Adrenal gland (tissue), 12 donors: Measurements from ENCODE around the gene CHPF. TPM values are rescaled to one million over a fixed set of nuclear protein-coding genes. Genes with fewer than 3 reads are reported as not detected.

Experiments
- DNase-seq, 7 donors: peaks; one replicate each; pipeline ENCODE4 v3.0.0-alpha.2; 2019 to 2020
- H3K27ac ChIP-seq, 5 donors: fragments of 200-600 bp; sonication (generic) in 4 of 5; 1 replicate in 3 of 5; 2 replicates in 2 of 5; pipeline versions ENCODE4 v1.5.1 to v1.8.0; 2016 to 2020; ENCODE audit warnings: mild to moderate bottlenecking in 1 of 5
- H3K27me3 ChIP-seq: fragments of 200-600 bp; 2 replicates; pipeline ENCODE4 v1.8.0; 2021
- H3K36me3 ChIP-seq, 2 donors: fragments of 200-600 bp; replicated peaks in 1 of 2; 1 replicate in 1 of 2; 2 replicates in 1 of 2; pipeline versions ENCODE4 v1.5.1 to v1.8.0; 2018 to 2022
- H3K4me1 ChIP-seq, 2 donors: fragments of 200-600 bp; replicated peaks in 1 of 2; 1 replicate in 1 of 2; 2 replicates in 1 of 2; pipeline versions ENCODE4 v1.5.1 to v1.8.0; 2018 to 2021
- H3K4me3 ChIP-seq, 4 donors: fragments of 200-600 bp; sonication (generic) in 3 of 4; one replicate each; pipeline ENCODE4 v1.5.1; 2016 to 2018
- H3K9me3 ChIP-seq, 3 donors: fragments of 200-600 bp; sonication (generic) in 1 of 3; replicated peaks in 1 of 3; 1 replicate in 2 of 3; 2 replicates in 1 of 3; pipeline versions ENCODE4 v1.5.1 to v1.8.0; 2016 to 2021
- POLR2A ChIP-seq, 2 donors: fragments of 450-650 bp; IDR thresholded peaks; one replicate each; pipeline ENCODE4 v1.6.1; 2017; ENCODE audit warnings: antibody characterized with exemption in 2 of 2, mild to moderate bottlenecking in 2 of 2, moderate library complexity in 1 of 2
- WGBS, 4 donors: extraction: QIAGEN DNeasy Blood & Tissue Kit in 2 of 4; methylation state at CpG; one replicate each; pipeline versions ENCODE4 v1.1.5 to v1.1.7; 2013 to 2017; 5-methylcytosine and 5-hydroxymethylcytosine counted together
- intact Hi-C, 2 donors: fragments of 100-400 bp; cut with DNase I; formaldehyde crosslinking; loops; one replicate each; pipeline versions ENCODE4 v1.14.1 to v1.15.0; 2022 to 2023
- polyA plus RNA-seq, 3 donors: library from polyadenylated mRNA; stranded (reverse); fragments of 200-250 nt in 2 of 3; fragments of 350-450 nt in 1 of 3; fragmentation: Illumina TruSeq in 1 of 3; extraction: RNeasy Lipid Tissue Mini Kit (QIAGEN cat#74804) in 1 of 3; gene quantifications; one replicate each; pipeline ENCODE4 v1.2.3, GENCODE V29; 2013 to 2014
- total RNA-seq, 9 donors: library from RNA; depleted of rRNA in 4 of 9; stranded (reverse); fragments of >200 nt in 4 of 9; fragments of 120-200 nt in 1 of 9; fragmentation: NEBNext Ultra II Directional in 1 of 9; extraction: Animal tissue kit (Norgen Biotek cat#: 25700) in 1 of 9; gene quantifications; one replicate each; pipeline versions ENCODE4 v1.1.0 to v1.2.4, GENCODE V29; 2013 to 2023
- TF ChIP-seq, protein P1 (sequence below), 6 experiments: fragments of 450-650 bp in 4 of 6; fragments of 200-600 bp in 2 of 6; sonication (generic) in 1 of 6; IDR thresholded peaks; 1 replicate in 5 of 6; 2 replicates in 1 of 6; pipeline versions ENCODE4 v1.5.1 to v1.8.0; 2016 to 2021; ENCODE audit warnings: antibody characterized with exemption in 6 of 6, mild to moderate bottlenecking in 2 of 6, moderate library complexity in 1 of 6
- donor health status: healthy with polysubstance abuse.
- donor health status: Bipolar disorder and iron deficiency.
- donor health status: DM: yes; HTN: yes; CAD: no.
- donor health status: DM: no; HTN: no; CAD: no.
- donor health status: DM: no; HTN: no; CAD: no.
- donor health status: DM: yes; HTN: yes; CAD: no.

The CHPF gene
- total and polyA plus RNA-seq, 12 donors = 9.1 to 196 (median 61.1) TPM

DNA sequence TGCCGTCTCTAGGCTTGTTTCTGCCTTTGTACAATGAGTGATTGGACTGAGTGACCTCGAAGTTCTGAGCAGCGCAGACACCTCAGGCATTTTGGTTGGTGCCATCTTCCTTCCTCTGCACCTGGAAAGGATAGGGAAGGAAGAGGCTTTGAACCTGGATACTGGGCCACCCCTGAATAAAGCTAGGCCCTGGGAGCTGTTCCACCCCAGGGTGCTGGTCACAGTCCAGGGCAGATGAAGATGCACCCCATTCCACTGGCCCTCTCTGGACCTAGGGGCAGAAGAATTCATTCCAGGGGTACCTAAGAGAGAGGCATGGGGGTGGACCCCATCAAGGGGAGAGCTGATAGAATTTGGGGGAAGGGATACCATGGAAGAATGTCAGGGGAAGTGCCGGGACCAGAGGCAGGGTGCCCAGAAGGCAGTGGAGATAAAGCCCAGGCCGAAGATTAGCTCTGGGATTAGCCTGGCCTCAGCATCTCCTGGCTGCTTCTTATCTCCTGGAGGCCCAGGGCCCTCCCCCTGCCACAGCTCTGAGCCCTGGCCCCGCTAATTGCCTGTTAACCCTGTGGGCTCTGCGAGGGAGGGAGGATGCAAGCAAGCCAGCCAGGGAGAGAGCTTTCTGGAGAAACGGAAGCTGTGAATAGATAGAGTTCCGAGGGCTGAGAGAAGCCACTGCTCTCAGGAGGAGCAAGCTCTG lies 17.9 kb downstream of the CHPF start:
- Histone ChIP-seq H3K9me3 (no peaks in the 10 kb centered on the region), H3K4me3 (no peak overlapping the region), H3K4me1 (peaks cover 0 to 25% of the 10 kb centered on the region in 2 donors), H3K27ac (peak overlapping the region in 1 of 5 donors; percentile 66), H3K27me3 (peaks cover 63% of the 10 kb centered on the region), H3K36me3 (no peaks in the 10 kb centered on the region)
- 43 to 66% (median 51%) methylated on average over 9 of the region's 9 CpGs for WGBS, 4 donors
- TF ChIP-seq, protein P1, sequence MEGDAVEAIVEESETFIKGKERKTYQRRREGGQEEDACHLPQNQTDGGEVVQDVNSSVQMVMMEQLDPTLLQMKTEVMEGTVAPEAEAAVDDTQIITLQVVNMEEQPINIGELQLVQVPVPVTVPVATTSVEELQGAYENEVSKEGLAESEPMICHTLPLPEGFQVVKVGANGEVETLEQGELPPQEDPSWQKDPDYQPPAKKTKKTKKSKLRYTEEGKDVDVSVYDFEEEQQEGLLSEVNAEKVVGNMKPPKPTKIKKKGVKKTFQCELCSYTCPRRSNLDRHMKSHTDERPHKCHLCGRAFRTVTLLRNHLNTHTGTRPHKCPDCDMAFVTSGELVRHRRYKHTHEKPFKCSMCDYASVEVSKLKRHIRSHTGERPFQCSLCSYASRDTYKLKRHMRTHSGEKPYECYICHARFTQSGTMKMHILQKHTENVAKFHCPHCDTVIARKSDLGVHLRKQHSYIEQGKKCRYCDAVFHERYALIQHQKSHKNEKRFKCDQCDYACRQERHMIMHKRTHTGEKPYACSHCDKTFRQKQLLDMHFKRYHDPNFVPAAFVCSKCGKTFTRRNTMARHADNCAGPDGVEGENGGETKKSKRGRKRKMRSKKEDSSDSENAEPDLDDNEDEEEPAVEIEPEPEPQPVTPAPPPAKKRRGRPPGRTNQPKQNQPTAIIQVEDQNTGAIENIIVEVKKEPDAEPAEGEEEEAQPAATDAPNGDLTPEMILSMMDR (IDR thresholded peaks at IDR 0.05) = no peak
- TF ChIP-seq POLR2A (IDR thresholded peaks at IDR 0.05) = no peak
- no peak for DNase-seq
- intact Hi-C loops = loop anchor here (5.0 kb wide), 3 partner anchors 33 to 123 kb away; no protein-coding TSS in a partner anchor

DNA sequence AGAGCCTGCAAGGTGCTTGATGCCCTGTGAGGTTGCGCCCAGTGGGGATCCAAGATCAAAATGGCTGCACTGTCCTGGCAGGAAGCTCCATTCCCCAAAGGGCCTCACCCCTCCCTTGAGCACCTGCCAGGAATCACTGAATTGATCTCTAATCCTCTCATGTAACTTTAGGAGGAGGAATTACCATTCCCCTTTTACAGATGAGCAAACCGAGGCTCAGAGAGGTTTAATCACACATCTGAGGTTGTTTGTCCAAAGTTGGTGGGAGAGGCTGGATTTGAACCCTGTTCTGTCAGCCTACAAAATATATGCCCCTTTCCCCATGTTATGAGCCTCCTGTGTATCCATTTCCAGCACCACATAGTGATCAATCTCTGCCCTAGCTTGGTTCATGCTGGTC lies 18.8 kb downstream of the CHPF start:
- Histone ChIP-seq H3K27me3 (peaks cover 67% of the 10 kb centered on the region), H3K9me3 (no peaks in the 10 kb centered on the region), H3K36me3 (no peaks in the 10 kb centered on the region), H3K4me3 (no peak overlapping the region), H3K4me1 (peaks cover 0 to 26% of the 10 kb centered on the region in 2 donors), H3K27ac (no peak overlapping the region)
- intact Hi-C loops = loop anchor here (5.0 kb wide), 3 partner anchors 33 to 123 kb away; no protein-coding TSS in a partner anchor
- no peak for TF ChIP-seq POLR2A (IDR thresholded peaks at IDR 0.05)
- TF ChIP-seq, protein P1 (IDR thresholded peaks at IDR 0.05) = no peak
- no peak for DNase-seq
- 79 to 90% (median 89%) methylated on average over 2 of the region's 2 CpGs for WGBS, 4 donors

DNA sequence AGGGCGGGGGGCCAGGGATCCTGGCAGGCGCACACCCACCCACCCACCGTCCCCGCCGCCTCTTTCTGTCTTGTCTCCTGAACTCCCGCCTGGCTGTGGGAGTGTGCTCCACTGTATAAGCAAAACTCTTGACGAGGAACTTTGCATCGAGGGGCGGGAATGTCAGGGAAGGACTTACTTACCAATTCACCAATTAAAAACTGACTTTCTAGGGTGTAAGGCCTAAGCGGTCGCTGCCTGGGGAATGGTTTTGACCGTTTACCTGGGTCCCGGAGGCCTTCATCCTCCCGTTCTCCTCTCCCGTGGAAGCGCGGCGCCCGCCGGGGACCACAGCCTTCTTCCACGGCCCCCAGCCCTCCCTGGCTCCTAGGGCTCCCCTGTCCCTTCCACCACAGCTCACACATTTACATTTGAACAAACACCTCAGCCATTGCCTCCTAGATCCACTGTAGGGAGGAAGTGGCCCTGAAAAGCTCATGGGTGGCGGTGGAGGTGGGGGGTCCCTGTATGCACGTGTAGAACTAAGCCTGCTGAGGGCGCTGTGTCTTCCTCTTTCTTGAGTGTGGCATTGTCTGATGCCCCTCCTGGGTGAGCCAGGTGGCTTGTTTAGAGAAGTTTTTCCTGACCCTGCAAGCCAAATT lies 20.5 kb downstream of the CHPF start:
- DNase-seq = no peak
- Histone ChIP-seq H3K4me1 (peaks cover 0 to 26% of the 10 kb centered on the region in 2 donors), H3K9me3 (no peaks in the 10 kb centered on the region), H3K4me3 (peak overlapping the region in 1 of 4 donors; percentile 25), H3K36me3 (no peaks in the 10 kb centered on the region), H3K27ac (peak overlapping the region in 1 of 5 donors; percentile 57), H3K27me3 (peaks cover 62% of the 10 kb centered on the region)
- no peak for TF ChIP-seq POLR2A (IDR thresholded peaks at IDR 0.05)
- TF ChIP-seq, protein P1 (IDR thresholded peaks at IDR 0.05) = no peak
- WGBS, 4 donors = 25 to 40% (median 34%) methylated on average over 15 to 24 of the region's 24 CpGs
- intact Hi-C loops = no loop called here
